Fibroblast of the conjunctiva (primary cell): Measurements from ENCODE around the gene GJB5.
A peak's percentile ranks its signal among the peaks of the same experiment; 100 is the strongest.

ENCODE experiments used
- DNase-seq: peaks from one replicate; pipeline ENCODE4 v3.0.0-alpha.2; 2010; ENCODE audit warnings: low read depth

The GJB5 gene

GRCh38 chr1:34776911-34777310 lies 22.1 kb downstream of the GJB5 start:
- no peak for DNase-seq

- DNase-seq, result no peak
These were observed 22.9 kb downstream of the GJB5 start for GRCh38 chr1:34777519-34778321.

- no peak for DNase-seq
These were observed 23.5 kb downstream of the GJB5 start for GRCh38 chr1:34778381-34778780.

- no peak for DNase-seq
These were observed 24.2 kb downstream of the GJB5 start for GRCh38 chr1:34779005-34779404.

- no peak for DNase-seq
These were observed 24.7 kb downstream of the GJB5 start for GRCh38 chr1:34779526-34779925.

GRCh38 chr1:34779962-34780361 lies 25.1 kb downstream of the GJB5 start:
- DNase-seq, result no peak

- DNase-seq, result no peak
These were observed 25.7 kb downstream of the GJB5 start for GRCh38 chr1:34780528-34780927.

GRCh38 chr1:34781071-34781843 lies 26.4 kb downstream of the GJB5 start, which contains the start of gene GJB3:
Gene GJB3, plus strand, starts transcription at chr1:34781214. Its CDS starts 3,549 bp downstream, at chr1:34784763.
- no peak for DNase-seq

- DNase-seq, result no peak
These were observed 27.1 kb downstream of the GJB5 start for GRCh38 chr1:34781844-34782391.

- DNase-seq, result no peak
These were observed 29.9 kb downstream of the GJB5 start for GRCh38 chr1:34784751-34785221.

GRCh38 chr1:34785231-34785874 lies 30.5 kb downstream of the GJB5 start:
- DNase-seq, result no peak

- DNase-seq, result no peak
These were observed 31.1 kb downstream of the GJB5 start for GRCh38 chr1:34785875-34786470.

- DNase-seq, result peak; percentile 56
These were observed 31.9 kb downstream of the GJB5 start for GRCh38 chr1:34786521-34787325.

- DNase-seq, result no peak
These were observed 32.9 kb downstream of the GJB5 start for GRCh38 chr1:34787461-34788420.

GRCh38 chr1:34790985-34791384 lies 36.1 kb downstream of the GJB5 start:
- DNase-seq, result no peak

GRCh38 chr1:34792424-34792823 lies 37.6 kb downstream of the GJB5 start:
- DNase-seq, result no peak

GRCh38 chr1:34792868-34793727 lies 38.3 kb downstream of the GJB5 start, which contains the start of gene GJA4:
Gene GJA4, plus strand, starts transcription at chr1:34792999. Its CDS starts 1,215 bp downstream, at chr1:34794214.
- no peak for DNase-seq

- DNase-seq, result no peak
These were observed 39.3 kb downstream of the GJB5 start for GRCh38 chr1:34794001-34794789.
